Endothelial cell of umbilical vein (primary cell): Measurements from ENCODE around the gene UTS2R.

ENCODE experiments used
- EZH2 ChIP-seq: IDR thresholded peaks from 2 replicates; pipeline ENCODE4 v1.6.1; 2012; ENCODE audit warnings: borderline replicate concordance, low read depth, mild to moderate bottlenecking, moderate library complexity, low read length, inconsistent platforms; ENCODE audit not compliant: severe bottlenecking
- FOS ChIP-seq: IDR thresholded peaks from 2 replicates; pipeline ENCODE4 v1.6.1; 2011; ENCODE audit warnings: mild to moderate bottlenecking, low read length, moderate library complexity, borderline replicate concordance; ENCODE audit not compliant: insufficient read depth
- POLR2A ChIP-seq: IDR thresholded peaks from 2 replicates; pipeline ENCODE4 v1.6.1; 2012; ENCODE audit warnings: low read depth, mild to moderate bottlenecking, control low read depth, low read length
- POLR2AphosphoS5 ChIP-seq: IDR thresholded peaks from 2 replicates; pipeline ENCODE4 v1.6.1; 2012; ENCODE audit warnings: low read depth, mild to moderate bottlenecking, control low read depth, low read length, moderate library complexity; ENCODE audit not compliant: insufficient read depth
- TF ChIP-seq, protein P1 (sequence below), 2 donors: IDR thresholded peaks; 1 replicate in 1 of 2; 2 replicates in 1 of 2; pipeline ENCODE4 v1.5.1; 2011; ENCODE audit warnings: low read length in 2 of 2, mild to moderate bottlenecking in 2 of 2, moderate library complexity in 2 of 2, control low read depth in 1 of 2, inconsistent platforms in 1 of 2, low read depth in 1 of 2; ENCODE audit not compliant: insufficient read depth in 1 of 2; ENCODE audit errors: extremely low read depth in 1 of 2

DNA sequence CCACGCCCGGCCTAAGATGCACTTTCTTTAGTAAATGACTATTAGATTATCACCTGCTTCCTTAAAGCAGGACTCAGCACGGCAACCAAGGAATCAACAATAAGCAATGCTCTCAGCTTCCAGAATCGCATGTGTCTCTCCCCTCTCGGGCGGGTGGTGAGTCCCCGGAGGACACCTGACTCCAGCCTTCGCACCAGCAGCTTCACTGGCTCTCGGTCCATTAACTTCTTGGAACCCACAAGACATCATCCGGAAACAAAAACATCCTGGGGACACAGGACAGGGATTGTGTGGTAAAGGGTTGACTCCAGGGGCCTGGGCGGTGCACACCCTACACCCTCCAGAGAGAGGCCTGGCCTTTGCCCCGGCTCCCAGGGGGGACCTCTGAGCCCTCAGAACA, 22.7 kb downstream of the UTS2R start:
- TF ChIP-seq, protein P1, sequence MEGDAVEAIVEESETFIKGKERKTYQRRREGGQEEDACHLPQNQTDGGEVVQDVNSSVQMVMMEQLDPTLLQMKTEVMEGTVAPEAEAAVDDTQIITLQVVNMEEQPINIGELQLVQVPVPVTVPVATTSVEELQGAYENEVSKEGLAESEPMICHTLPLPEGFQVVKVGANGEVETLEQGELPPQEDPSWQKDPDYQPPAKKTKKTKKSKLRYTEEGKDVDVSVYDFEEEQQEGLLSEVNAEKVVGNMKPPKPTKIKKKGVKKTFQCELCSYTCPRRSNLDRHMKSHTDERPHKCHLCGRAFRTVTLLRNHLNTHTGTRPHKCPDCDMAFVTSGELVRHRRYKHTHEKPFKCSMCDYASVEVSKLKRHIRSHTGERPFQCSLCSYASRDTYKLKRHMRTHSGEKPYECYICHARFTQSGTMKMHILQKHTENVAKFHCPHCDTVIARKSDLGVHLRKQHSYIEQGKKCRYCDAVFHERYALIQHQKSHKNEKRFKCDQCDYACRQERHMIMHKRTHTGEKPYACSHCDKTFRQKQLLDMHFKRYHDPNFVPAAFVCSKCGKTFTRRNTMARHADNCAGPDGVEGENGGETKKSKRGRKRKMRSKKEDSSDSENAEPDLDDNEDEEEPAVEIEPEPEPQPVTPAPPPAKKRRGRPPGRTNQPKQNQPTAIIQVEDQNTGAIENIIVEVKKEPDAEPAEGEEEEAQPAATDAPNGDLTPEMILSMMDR (IDR thresholded peaks at IDR 0.05; ENCODE audit: extremely low read depth in 1 of 2, insufficient read depth in 1 of 2, low read depth in 1 of 2, low read length in 2 of 2) = no peak
- TF ChIP-seq FOS (no peak), POLR2AphosphoS5 (no peak), POLR2A (no peak), EZH2 (no peak)
